ENCODE results near the gene TMED1. TPM values are rescaled to one million over a fixed set of nuclear protein-coding genes. Genes with fewer than 3 reads are reported as not detected.

Gene TMED1
- total and polyA plus RNA-seq, 9 of the 15 experiments (the other 6 are each of a cell fraction or from before 2014, with no cell fraction given), result 0.86 to 30.2 (median 23.5) TPM

DNA sequence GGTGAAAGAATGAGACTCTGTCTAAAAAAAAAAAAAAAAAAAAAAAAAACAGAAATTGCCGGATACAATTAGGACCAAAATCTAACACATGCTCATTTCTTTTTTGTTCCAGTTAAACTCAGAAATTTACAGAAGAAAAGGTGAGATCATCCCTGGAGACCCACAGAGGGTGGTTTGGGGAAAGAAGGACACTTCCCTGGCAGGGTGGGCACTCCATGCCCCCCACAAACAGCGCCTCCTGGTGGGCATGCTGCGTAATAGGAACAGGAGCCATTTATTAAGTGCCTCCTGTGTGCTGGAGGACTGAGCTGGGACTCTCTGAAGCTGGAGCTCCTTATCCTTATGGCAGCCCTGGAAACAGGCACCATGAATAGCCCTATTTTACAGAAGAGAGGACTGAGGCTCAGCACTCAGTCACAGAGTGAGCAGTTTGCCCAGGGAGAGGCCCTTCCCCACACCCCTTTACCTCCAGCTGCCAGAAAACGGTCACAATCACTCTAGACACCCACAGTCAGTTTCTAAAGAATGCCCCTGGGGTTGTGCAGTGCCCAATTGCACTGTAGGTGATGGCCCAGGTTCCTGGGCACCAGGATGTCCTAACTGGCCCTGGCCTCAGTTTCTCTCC is 22.3 kb upstream of the TMED1 start (continued):
- no peak for TF ChIP-seq ZNF318 (IDR thresholded peaks at IDR 0.05; ENCODE audit: borderline replicate concordance in 1 of 2, low read depth in 1 of 2)
- 0 out of 2 replicates have a peak, but pooled peaks have one; percentile 23 for TF ChIP-seq JUND (IDR thresholded peaks at IDR 0.05; ENCODE audit: borderline replicate concordance, low read depth, low read length)
- no peak for TF ChIP-seq JUND (tag; IDR thresholded peaks at IDR 0.05; ENCODE audit: borderline replicate concordance, low read depth, low read length)
- TF ChIP-seq KHSRP (IDR thresholded peaks at IDR 0.05), result no peak
- no peak for TF ChIP-seq ESRRA (IDR thresholded peaks at IDR 0.05; ENCODE audit: borderline replicate concordance, low read depth)
- no peak for TF ChIP-seq ZSCAN29 (IDR thresholded peaks at IDR 0.05)
- TF ChIP-seq CREM (IDR thresholded peaks at IDR 0.05; ENCODE audit: low read depth), result peak; percentile 54; the same call in 1 of the 2 replicates
- TF ChIP-seq, protein P1, sequence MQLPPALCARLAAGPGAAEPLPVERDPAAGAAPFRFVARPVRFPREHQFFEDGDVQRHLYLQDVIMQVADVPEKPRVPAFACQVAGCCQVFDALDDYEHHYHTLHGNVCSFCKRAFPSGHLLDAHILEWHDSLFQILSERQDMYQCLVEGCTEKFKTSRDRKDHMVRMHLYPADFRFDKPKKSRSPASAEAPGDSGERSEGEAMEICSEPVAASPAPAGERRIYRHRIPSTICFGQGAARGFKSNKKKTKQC (CRISPR knock-in tag; IDR thresholded peaks at IDR 0.05), result no peak
- no peak for TF ChIP-seq ZNF668 (CRISPR knock-in tag; IDR thresholded peaks at IDR 0.05)
- TF ChIP-seq NR1H2 (CRISPR knock-in tag; IDR thresholded peaks at IDR 0.05), result no peak
- no peak for TF ChIP-seq ZNF212 (CRISPR knock-in tag; IDR thresholded peaks at IDR 0.05)
- no peak for TF ChIP-seq ZNF644 (tag; IDR thresholded peaks at IDR 0.05; ENCODE audit: low read depth)
- no peak for TF ChIP-seq SOX6 (IDR thresholded peaks at IDR 0.05)

Measured in K562 (cell line).